GM21360 (cell line): ENCODE results near the gene EEA1.

Experiments
- ATAC-seq: cut with Tn5 transposase; IDR thresholded peaks from one replicate; pipeline ENCODE4 v1.9.1; 2021; ENCODE audit warnings: mild to moderate bottlenecking, moderate library complexity; ENCODE audit not compliant: unreplicated experiment

EEA1 gene

GRCh38 chr12:92721130-92721529, 208.0 kb downstream of the EEA1 start:
- no peak for ATAC-seq
